Activated naive CD8-positive, alpha-beta T cell treated with anti-CD3 and anti-CD28 coated beads for 36 hours (primary cell): ENCODE data around the gene RAB25. TPM values are rescaled to one million over a fixed set of nuclear protein-coding genes. Genes with fewer than 3 reads are reported as not detected.

ENCODE experiments used
- DNase-seq: peaks from one replicate; pipeline ENCODE4 v3.0.0; 2021
- H3K27ac Mint-ChIP-seq: one replicate; pipeline ENCODE4 v1.8.0; 2022; ENCODE audit warnings: mild to moderate bottlenecking, moderate library complexity, mixed read lengths
- H3K27me3 Mint-ChIP-seq: one replicate; pipeline ENCODE4 v1.8.0; 2022; ENCODE audit warnings: mild to moderate bottlenecking, mixed read lengths
- H3K36me3 Mint-ChIP-seq: one replicate; pipeline ENCODE4 v1.8.0; 2021; ENCODE audit warnings: mild to moderate bottlenecking, mixed read lengths
- H3K4me1 Mint-ChIP-seq: one replicate; pipeline ENCODE4 v1.8.0; 2021; ENCODE audit warnings: mixed read lengths
- H3K4me3 Mint-ChIP-seq: one replicate; pipeline ENCODE4 v1.8.0; 2022; ENCODE audit warnings: mild to moderate bottlenecking, moderate library complexity, mixed read lengths
- H3K9me3 Mint-ChIP-seq: one replicate; pipeline ENCODE4 v1.8.0; 2022; ENCODE audit warnings: mixed read lengths
- total RNA-seq, 2 experiments: library from RNA; stranded (reverse); gene quantifications; one replicate each; pipeline ENCODE4 v1.2.3, GENCODE V29; 2021

The RAB25 gene
- total RNA-seq, 2 experiments from 2014 or later: 0.64 to 0.99 TPM

DNA sequence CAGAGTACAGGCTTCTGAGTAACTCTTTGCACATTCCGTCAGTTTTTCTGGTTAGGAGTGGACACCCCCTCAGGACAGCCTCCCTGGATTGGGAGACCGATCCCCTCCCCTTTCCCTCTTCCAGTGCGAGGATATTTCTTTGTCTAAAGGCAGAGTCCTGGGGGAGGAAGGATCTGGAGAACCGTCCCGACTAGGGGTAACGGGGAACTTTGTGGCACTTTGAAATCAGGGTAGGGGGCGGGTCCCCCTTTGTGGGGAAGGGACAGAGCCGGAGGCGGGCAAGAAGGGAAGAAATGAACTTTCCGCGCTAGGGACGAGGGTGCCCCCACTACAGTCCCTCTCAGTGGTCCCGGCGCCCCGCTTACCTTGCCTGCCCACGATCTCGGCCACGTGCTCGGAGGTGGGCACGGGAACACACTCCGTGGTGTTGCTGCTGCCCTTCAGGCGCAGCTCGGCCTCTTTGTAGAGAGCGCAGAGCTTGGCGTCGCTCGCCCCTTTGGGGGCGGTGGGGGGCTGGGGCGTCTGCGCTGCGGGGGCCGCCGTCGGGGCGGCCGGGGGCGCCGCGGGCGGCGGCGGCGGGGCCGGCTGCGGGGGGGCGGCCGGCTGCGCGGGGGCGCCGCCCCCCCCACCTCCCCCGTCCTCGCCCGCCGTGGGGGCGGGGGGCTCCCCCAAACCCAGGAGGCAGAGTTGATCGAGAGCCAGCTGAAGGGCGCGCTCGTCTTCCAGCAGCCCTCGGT lies 20.4 kb downstream of the RAB25 start:
- Mint-ChIP-seq H3K4me3 (peak overlapping the region; percentile 82), H3K27ac (no peak overlapping the region), H3K9me3 (no peaks in the 10 kb centered on the region), H3K27me3 (peaks cover 38% of the 10 kb centered on the region), H3K4me1 (peaks cover 2% of the 10 kb centered on the region), H3K36me3 (no peaks in the 10 kb centered on the region)
- DNase-seq: no peak

DNA sequence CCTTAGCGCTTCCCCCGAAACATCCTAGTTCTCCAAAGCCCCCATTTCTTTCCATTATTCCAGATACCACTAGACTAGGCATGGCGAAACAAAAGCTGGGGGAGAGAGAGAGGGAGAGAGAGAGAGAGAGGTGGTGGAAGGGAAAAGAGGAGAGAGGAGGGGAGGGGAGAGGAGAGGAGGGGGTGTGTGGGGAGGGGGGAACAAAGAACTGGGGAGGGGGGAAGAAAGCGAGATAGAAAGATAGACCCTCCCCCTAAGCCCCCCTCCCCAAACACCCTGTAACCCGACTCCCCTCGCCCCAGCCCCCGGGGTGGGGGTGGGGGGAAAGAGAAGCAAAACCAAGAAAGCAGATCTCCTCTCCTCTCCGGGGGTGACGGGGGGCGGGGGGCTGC lies 21.0 kb downstream of the RAB25 start:
- peaks cover 44% of the 10 kb centered on the region for H3K27me3 Mint-ChIP-seq
- H3K36me3 Mint-ChIP-seq: no peaks in the 10 kb centered on the region
- H3K9me3 Mint-ChIP-seq: no peaks in the 10 kb centered on the region
- peak overlapping the region; percentile 82 for H3K4me3 Mint-ChIP-seq
- no peak for DNase-seq
- peaks cover 2% of the 10 kb centered on the region for H3K4me1 Mint-ChIP-seq
- H3K27ac Mint-ChIP-seq: no peak overlapping the region

DNA sequence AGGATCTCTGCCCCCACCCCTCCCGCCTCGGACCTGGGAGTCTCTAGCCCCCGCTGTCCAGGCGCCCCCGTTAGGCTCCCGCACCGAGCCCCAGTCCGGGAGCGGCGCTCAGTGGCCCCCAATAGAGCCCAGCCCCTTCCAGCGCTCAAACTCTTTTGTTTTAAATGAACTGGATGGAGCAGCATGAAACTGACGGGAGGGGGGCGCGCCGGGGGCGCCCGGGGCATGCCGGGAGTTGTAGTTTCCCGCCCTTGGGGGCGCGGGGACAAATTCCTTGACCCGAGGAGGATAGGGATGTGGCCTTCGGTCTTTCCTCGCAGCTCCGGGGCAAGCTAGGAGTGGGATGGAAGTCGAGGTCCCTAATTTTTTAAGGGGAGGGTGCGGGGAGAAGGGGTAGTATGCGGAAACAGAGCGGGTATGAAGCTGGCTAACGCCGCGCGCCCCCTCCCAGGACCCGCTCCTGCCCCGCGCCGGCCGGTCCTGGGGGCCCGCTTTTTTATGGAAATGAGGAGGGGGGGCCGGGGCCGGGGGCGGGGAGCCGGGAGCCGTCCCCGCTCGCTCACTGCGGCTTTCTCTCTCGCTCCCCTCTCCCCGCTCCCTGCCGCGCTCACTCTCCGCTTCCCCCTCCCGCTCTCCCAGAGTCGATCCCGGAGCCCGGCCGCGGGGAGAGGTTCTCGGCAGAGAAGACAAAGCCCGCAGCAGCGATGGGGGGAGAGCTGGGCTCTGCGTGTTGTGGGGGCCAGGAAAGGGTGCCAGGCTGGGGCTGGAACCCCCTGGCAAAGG lies 21.5 kb downstream of the RAB25 start, which contains the start of gene MEX3A:
TSS of gene MEX3A (minus strand) at position 157 of the 783 bp plus-strand sequence. CDS start 467 bp downstream, outside the sequence.
- Mint-ChIP-seq H3K4me3 (peak within 1 kb of the TSS; percentile 82), H3K9me3 (no peaks in the 10 kb centered on the region), H3K27me3 (peaks cover 50% of the 10 kb centered on the region), H3K4me1 (peaks cover 2% of the 10 kb centered on the region), H3K27ac (no peak within 1 kb of the TSS), H3K36me3 (no peaks in the 10 kb centered on the region)
- DNase-seq: peak; percentile 64

DNA sequence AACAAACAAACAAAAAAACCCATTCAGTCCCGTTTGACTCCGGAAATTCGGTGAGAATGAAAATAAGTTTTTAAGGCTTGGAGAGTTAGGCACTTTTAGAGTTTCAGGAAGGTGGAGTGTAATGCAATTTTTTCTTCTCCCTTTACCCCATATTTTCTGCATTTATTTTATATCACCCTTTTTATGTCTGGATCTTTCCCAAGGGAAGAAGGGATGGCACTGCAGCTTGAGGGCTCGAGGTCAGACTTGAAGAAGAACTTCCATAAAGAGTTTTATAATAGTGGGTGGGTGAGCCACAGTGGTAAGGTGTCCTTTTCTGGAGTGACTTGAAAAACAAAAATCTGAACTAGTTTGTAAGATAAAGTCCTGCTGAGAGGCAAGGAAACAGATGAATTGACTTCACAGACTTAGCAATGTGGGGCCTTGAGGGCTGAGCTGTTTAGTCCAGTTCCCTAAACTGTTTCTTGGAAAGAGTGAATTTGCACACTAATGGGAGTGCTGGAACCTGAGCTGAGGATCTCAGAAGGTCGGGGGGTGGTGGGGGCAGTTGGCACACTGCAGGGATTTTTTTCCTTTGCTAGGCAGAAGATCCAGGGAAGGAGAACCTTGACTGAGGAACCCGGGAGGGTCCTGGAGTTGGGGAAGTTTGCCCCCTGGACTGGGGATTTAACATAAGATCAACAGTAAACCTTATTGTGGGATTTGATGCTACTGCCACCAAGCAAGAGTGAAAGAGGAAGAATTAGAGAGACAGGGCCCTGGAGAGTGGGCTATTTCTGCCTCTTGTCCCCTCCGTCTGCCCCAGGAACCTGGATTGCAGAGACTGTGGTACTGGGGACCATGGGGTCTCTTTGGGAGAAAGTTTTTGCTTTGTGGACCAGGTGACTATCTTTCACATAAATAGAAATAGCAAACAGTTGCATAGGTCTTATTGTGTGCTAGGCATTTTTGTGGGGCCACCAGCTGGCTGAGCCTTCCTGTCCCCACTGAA lies 23.1 kb downstream of the RAB25 start:
- Mint-ChIP-seq H3K27ac (no peak overlapping the region), H3K27me3 (peaks cover 56% of the 10 kb centered on the region), H3K9me3 (no peaks in the 10 kb centered on the region), H3K36me3 (no peaks in the 10 kb centered on the region), H3K4me3 (no peak overlapping the region), H3K4me1 (peaks cover 2% of the 10 kb centered on the region)
- DNase-seq: no peak

DNA sequence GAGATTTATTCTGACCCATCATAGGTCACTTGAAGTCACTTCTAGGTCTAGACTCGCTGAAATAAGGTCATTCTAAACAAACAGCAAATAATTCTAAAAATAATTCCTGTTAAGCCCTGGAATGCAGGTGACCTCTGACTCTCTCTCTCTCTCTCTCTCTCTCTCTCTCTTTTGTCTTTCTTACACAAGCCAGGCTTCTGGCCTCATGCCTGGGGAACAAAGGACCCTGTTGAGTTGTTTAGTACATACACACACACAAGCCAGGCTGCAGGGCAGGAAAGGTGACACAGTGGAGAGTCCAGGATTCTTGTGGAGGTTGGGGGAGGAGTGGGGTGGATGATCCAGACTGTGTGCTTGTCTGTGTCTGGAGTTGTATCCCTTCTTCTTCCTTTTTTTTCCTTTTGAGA lies 25.3 kb downstream of the RAB25 start:
- Mint-ChIP-seq H3K4me1 (peaks cover 3% of the 10 kb centered on the region), H3K27ac (no peak overlapping the region), H3K9me3 (no peaks in the 10 kb centered on the region), H3K36me3 (no peaks in the 10 kb centered on the region), H3K27me3 (peaks cover 61% of the 10 kb centered on the region), H3K4me3 (no peak overlapping the region)
- DNase-seq: no peak

DNA sequence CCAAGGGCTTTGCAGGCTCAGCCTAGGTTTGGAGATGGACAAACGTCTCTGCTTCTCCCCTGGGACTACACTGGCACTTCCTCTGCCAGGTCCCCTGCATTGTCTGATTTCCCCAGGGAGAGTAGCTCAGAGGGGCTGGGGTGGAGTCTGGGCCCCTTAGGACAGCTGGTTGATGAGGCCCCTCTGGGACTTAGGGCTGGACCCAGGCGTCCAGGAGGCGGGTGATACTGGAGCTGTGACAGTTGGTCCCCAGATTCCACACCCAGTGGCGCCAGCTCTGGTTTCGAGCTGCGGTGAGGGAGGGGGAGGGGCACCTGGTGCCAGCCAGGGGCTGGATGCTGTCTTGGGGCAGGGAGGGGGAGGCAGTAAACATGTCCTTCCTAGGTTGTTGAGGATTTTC lies 28.7 kb downstream of the RAB25 start:
- peaks cover 1% of the 10 kb centered on the region for H3K4me1 Mint-ChIP-seq
- H3K9me3 Mint-ChIP-seq: no peaks in the 10 kb centered on the region
- H3K36me3 Mint-ChIP-seq: no peaks in the 10 kb centered on the region
- H3K4me3 Mint-ChIP-seq: no peak overlapping the region
- no peak overlapping the region for H3K27ac Mint-ChIP-seq
- peaks cover 58% of the 10 kb centered on the region for H3K27me3 Mint-ChIP-seq
- DNase-seq: no peak

DNA sequence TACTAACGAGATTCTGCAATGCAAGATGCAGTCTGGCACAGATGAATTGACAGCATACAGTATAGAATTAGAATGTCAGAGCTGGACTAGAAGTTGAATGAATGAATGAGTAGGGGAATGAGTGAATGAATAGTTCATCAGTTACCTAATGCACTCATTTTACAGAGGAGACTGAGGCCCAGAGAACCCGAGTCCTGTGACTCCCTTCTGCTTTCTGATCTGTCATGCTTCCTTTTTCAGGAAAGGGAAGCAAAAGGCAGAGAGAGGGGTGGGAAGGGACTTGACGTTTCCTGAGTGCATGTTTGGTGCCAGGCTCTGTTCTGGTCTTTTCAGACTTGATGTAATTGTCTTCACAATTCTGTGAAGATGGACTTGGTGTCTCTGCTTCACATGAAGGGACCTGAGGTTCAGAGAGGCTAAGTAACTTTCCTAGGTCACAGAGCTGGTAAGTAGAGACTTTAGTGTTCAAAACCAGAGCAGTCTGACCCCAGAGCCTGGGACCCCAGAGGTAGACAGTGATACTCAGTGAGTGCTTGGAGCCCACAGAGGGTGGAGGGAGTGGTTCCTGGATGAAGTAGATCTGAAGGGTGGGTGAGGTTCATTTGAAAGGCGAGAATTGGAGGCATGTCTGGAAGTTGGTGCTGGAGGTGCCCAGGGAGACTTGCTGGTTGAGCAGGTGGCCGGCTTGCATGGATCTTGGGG lies 29.3 kb downstream of the RAB25 start:
- DNase-seq: no peak
- Mint-ChIP-seq H3K27me3 (peaks cover 53% of the 10 kb centered on the region), H3K27ac (no peak overlapping the region), H3K4me1 (peaks cover 5% of the 10 kb centered on the region), H3K4me3 (no peak overlapping the region), H3K36me3 (no peaks in the 10 kb centered on the region), H3K9me3 (no peaks in the 10 kb centered on the region)

DNA sequence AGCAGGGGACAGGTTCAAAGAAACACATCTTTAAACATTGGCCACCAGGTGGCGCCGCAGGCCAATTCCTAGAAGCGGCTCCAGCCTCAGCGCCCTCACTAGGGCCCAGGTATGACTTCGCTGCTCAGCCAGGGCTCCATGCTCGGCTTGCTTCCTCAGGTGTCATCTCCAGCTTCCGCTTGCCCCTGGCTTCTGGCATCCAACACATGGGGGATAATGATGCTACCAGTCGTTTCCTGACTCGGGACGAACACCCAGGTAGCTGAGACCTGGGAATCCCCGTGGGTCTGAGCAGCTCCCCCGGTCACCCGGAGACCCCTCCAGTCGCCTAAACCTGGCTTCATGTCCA lies 29.9 kb downstream of the RAB25 start:
- no peak overlapping the region for H3K4me3 Mint-ChIP-seq
- peaks cover 10% of the 10 kb centered on the region for H3K4me1 Mint-ChIP-seq
- no peak overlapping the region for H3K27ac Mint-ChIP-seq
- H3K36me3 Mint-ChIP-seq: no peaks in the 10 kb centered on the region
- peaks cover 52% of the 10 kb centered on the region for H3K27me3 Mint-ChIP-seq
- peak; percentile 85 for DNase-seq
- H3K9me3 Mint-ChIP-seq: no peaks in the 10 kb centered on the region

DNA sequence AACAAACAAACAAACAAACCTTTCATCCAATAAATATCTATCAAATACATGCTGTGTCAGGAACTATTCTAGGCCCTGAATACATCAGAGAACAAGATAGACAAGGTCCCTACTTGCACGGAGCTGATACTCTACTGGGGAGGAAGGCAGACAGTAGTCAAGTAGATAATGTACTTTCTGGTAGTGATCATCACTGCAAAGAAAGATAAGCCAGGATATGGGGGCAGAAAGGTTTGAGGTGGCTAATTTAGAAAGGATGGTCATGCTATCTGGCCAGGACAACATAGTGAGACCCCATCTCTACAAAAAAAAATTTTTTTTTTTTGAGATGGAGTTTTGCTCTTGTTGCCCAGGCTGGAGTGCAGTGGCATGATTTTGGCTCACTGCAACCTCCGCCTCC lies 30.6 kb downstream of the RAB25 start:
- Mint-ChIP-seq H3K9me3 (no peaks in the 10 kb centered on the region), H3K4me3 (no peak overlapping the region), H3K36me3 (no peaks in the 10 kb centered on the region), H3K4me1 (peaks cover 18% of the 10 kb centered on the region), H3K27ac (no peak overlapping the region), H3K27me3 (peaks cover 45% of the 10 kb centered on the region)
- DNase-seq: no peak

DNA sequence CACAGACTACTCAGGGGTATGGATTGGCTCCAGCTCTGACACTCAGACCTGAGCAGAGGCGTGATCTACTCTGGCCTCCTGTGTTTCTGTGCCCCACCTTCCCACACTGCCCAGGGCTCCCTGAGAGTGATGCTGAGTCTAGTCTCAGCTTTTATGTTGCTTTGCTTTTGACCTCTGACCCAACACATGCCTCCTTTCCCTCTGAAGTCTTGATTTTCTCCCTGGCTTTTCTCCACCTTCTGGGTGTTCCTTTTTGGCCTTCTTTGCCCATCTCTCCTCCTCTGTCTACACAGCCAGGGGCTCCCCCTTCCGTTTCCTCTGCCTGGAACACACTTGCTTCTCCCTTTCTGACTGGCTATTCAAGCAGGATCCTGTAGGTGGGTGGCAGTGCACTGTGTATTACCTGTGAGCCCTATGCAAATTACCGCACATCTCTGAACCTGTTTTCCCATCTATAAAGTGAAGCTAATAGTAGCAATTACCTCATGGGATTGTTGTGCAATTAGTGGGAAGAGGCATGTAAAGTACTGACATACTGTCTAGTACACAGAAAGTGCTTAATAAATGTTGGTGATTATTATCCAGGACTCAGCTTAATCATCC lies 35.0 kb downstream of the RAB25 start:
- Mint-ChIP-seq H3K4me3 (peak overlapping the region; percentile 15), H3K27ac (no peak overlapping the region), H3K4me1 (peaks cover 48% of the 10 kb centered on the region), H3K9me3 (no peaks in the 10 kb centered on the region), H3K36me3 (no peaks in the 10 kb centered on the region), H3K27me3 (peaks cover 26% of the 10 kb centered on the region)
- DNase-seq: no peak

DNA sequence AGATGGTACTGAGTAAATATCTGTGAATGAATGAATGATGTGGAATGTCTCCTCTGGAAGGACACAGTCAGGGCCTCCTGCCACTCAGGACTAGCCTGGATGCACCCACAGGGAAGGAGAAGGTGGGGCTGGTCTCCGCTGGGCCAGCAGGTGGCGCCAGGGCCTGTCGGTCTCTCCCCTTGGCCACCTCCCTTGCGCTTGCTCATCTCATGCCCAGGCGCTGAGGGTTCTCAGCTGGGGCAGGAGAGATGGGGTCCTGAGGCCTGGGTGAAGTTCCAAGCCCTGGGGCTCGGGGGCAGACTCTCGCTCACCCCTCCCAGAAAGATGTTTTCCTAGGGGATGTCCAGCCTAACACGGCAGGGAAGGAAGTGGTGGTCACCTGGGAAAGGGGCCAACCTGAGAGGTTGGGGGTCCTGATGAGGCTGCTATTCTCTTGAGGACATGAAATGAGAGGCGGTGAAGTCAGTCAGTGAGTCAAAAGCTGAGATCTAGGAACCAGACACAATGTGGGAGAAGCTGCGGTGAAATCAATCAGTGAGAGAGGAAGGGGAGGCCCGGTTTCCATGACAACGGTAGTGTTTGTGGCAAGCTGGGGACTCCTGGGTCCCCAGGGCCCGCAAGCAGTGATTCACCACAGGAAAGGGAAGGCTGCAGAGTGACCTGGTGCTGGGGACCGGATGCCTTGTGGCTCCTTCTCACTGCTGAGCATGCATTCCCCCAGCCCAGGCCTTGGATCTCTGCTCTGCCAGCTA lies 35.9 kb downstream of the RAB25 start:
- H3K36me3 Mint-ChIP-seq: no peaks in the 10 kb centered on the region
- peak overlapping the region; percentile 94 for H3K27ac Mint-ChIP-seq
- H3K27me3 Mint-ChIP-seq: peaks cover 29% of the 10 kb centered on the region
- no peaks in the 10 kb centered on the region for H3K9me3 Mint-ChIP-seq
- DNase-seq: peak; percentile 91
- peak overlapping the region; percentile 11 for H3K4me3 Mint-ChIP-seq
- H3K4me1 Mint-ChIP-seq: peaks cover 51% of the 10 kb centered on the region

DNA sequence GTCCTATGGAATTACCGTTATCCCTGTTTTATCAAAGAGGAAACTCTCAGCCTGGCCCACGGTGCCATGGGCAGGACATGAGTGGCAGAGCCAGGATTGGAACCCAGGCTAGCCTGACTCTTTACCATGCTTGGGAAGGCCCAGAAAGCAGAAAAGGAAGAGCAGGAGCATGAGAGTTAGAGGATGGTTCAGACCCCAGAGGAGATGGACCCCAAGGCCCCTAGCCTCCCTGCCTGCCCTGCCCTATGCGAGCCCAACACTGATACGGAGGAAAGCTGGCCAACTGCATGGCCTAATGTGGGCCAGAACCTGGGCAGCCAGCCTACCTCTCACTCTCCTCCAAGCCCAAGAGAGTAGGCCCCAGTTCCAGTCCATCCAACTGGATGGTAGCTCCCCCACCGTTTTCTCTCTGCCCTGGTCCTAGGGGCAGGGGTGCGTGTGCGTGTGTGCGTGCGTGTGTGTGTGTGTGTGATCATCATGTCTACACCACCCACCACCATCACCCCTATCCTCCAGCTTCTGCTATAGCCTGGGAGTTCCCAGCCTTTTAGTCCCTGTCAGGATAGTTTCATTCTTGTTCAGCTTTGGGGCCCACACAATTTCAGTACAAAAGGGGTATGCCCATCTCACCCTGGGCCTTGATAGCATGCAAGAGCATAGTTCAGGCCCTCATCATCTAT lies 36.7 kb downstream of the RAB25 start:
- H3K27me3 Mint-ChIP-seq: peaks cover 27% of the 10 kb centered on the region

DNA sequence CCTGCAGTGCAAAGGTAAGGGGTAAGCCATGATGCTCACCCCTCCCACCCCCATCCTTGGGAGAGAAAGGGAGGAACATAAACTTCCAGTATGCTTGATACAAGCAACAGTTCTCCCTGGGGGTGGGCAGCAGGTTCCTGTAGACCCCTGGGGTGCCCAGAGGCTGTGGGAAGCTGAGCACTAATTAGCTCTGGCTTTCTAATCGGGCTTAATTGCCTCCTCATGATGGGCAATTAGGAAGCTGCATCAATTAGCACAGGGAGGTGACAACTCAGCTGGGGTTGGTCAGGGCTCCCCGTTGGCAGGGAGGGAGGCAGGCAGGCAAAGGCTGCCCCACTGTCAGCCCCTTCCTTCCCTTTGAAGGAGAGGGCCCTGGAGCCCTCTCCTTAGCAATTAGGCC lies 37.8 kb downstream of the RAB25 start:
- Mint-ChIP-seq H3K27me3 (peaks cover 24% of the 10 kb centered on the region), H3K4me1 (peaks cover 64% of the 10 kb centered on the region), H3K36me3 (no peaks in the 10 kb centered on the region), H3K4me3 (no peak overlapping the region), H3K27ac (no peak overlapping the region), H3K9me3 (no peaks in the 10 kb centered on the region)
- DNase-seq: no peak

More for the DNA sequence above, 36.7 kb downstream of the RAB25 start:
- H3K4me3 Mint-ChIP-seq: peak overlapping the region; percentile 11
- no peaks in the 10 kb centered on the region for H3K36me3 Mint-ChIP-seq
- no peaks in the 10 kb centered on the region for H3K9me3 Mint-ChIP-seq
- H3K4me1 Mint-ChIP-seq: peaks cover 53% of the 10 kb centered on the region
- DNase-seq: peak; percentile 72
- peak overlapping the region; percentile 94 for H3K27ac Mint-ChIP-seq
